GM21576 (cell line): ENCODE data around the gene ARAP2.
A peak's percentile ranks its signal among the peaks of the same experiment; 100 is the strongest.

Source experiments
- ATAC-seq: cut with Tn5 transposase; IDR thresholded peaks from one replicate; pipeline ENCODE4 v1.9.1; 2021; ENCODE audit warnings: mild to moderate bottlenecking, moderate library complexity; ENCODE audit not compliant: unreplicated experiment

ARAP2 gene

GRCh38 chr4:36260731-36261130 is 16.4 kb upstream of the ARAP2 start:
- ATAC-seq: no peak

- peak; percentile 55 for ATAC-seq
These were observed 12.1 kb upstream of the ARAP2 start for GRCh38 chr4:36256398-36256891.

GRCh38 chr4:36255577-36255976 is 11.3 kb upstream of the ARAP2 start:
- ATAC-seq: peak; percentile 78

GRCh38 chr4:36254371-36254770 is 10.1 kb upstream of the ARAP2 start:
- no peak for ATAC-seq

GRCh38 chr4:36251983-36252382 is 7.7 kb upstream of the ARAP2 start:
- no peak for ATAC-seq

- no peak for ATAC-seq
These were observed 5.3 kb upstream of the ARAP2 start for GRCh38 chr4:36249610-36250009.

- peak; percentile 24 for ATAC-seq
These were observed 708 bp downstream of the ARAP2 start for GRCh38 chr4:36243355-36244256.

- no peak for ATAC-seq
These were observed 1.5 kb downstream of the ARAP2 start for GRCh38 chr4:36242629-36243354.

- peak; percentile 44 for ATAC-seq
These were observed 2.5 kb downstream of the ARAP2 start for GRCh38 chr4:36241771-36242170.

GRCh38 chr4:36237366-36238313 is 6.7 kb downstream of the ARAP2 start:
- no peak for ATAC-seq

- ATAC-seq: no peak
These were observed 8.2 kb downstream of the ARAP2 start for GRCh38 chr4:36236159-36236558.

- no peak for ATAC-seq
These were observed 9.0 kb downstream of the ARAP2 start for GRCh38 chr4:36235306-36235705.

GRCh38 chr4:36233567-36234266 is 10.6 kb downstream of the ARAP2 start:
- ATAC-seq: no peak

- no peak for ATAC-seq
These were observed 13.8 kb downstream of the ARAP2 start for GRCh38 chr4:36230534-36230933.

GRCh38 chr4:36227913-36228312 is 16.4 kb downstream of the ARAP2 start:
- ATAC-seq: no peak

GRCh38 chr4:36226430-36227227 is 17.7 kb downstream of the ARAP2 start:
- no peak for ATAC-seq

GRCh38 chr4:36224972-36225903 is 19.1 kb downstream of the ARAP2 start:
- no peak for ATAC-seq

- ATAC-seq: no peak
These were observed 21.6 kb downstream of the ARAP2 start for GRCh38 chr4:36222702-36223101.
